ENCODE data around the gene PGM2L1. TPM values are rescaled to one million over a fixed set of nuclear protein-coding genes. Genes with fewer than 3 reads are reported as not detected.
"Not testable (repeated sequence)": the region's sequence is repeated elsewhere in the genome, so short reads cannot be mapped to it uniquely, and the experiment has no call there.

The PGM2L1 gene
- total RNA-seq, 3 donors from 2014 or later, result 8.3 to 12.2 (median 12.0) TPM

GRCh38 chr11:74371269-74372052, 26.8 kb downstream of the PGM2L1 start:
- Histone ChIP-seq H3K9me3 (no peaks in the 10 kb centered on the region), H3K4me1 (ENCODE audit: low read depth) (no peaks in the 10 kb centered on the region), H3K36me3 (ENCODE audit: low read depth) (peaks cover 8% of the 10 kb centered on the region), H3K4me3 (no peak overlapping the region)
- TF ChIP-seq, protein P1, sequence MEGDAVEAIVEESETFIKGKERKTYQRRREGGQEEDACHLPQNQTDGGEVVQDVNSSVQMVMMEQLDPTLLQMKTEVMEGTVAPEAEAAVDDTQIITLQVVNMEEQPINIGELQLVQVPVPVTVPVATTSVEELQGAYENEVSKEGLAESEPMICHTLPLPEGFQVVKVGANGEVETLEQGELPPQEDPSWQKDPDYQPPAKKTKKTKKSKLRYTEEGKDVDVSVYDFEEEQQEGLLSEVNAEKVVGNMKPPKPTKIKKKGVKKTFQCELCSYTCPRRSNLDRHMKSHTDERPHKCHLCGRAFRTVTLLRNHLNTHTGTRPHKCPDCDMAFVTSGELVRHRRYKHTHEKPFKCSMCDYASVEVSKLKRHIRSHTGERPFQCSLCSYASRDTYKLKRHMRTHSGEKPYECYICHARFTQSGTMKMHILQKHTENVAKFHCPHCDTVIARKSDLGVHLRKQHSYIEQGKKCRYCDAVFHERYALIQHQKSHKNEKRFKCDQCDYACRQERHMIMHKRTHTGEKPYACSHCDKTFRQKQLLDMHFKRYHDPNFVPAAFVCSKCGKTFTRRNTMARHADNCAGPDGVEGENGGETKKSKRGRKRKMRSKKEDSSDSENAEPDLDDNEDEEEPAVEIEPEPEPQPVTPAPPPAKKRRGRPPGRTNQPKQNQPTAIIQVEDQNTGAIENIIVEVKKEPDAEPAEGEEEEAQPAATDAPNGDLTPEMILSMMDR (IDR thresholded peaks at IDR 0.05), result no peak
- intact Hi-C loops (cut with DNase I, micrococcal nuclease), result no loop called here
- DNase-seq (no peak), ATAC-seq (no peak)

GRCh38 chr11:74370123-74370522, 28.1 kb downstream of the PGM2L1 start:
- intact Hi-C loops (cut with DNase I, micrococcal nuclease), result no loop called here
- DNase-seq (no peak), ATAC-seq (no peak)
- no peak overlapping the region for H3K4me3 ChIP-seq
- TF ChIP-seq, protein P1 (IDR thresholded peaks at IDR 0.05), result no peak
- no peaks in the 10 kb centered on the region for H3K9me3 ChIP-seq
- peaks cover 8% of the 10 kb centered on the region for H3K36me3 ChIP-seq (ENCODE audit: low read depth)
- no peaks in the 10 kb centered on the region for H3K4me1 ChIP-seq (ENCODE audit: low read depth)

DNA sequence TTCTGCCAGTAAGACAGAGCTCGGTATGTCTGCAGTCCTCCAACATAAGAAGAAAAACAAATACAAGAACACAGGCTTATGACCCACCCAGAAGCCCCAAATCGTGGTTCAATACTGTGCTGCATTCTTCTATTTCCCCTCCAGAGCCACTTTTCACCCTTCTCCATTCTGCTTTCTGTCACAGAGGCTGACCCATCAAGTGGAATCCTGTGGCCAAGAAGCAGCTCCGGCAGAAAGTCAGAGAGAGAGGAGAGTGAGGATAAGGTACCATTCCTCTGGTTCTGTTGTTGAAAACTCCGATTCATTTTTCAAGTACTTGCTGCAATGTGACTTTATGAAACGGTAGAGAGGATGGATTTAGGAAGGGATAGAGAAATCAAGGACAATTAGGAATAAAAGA, 30.4 kb downstream of the PGM2L1 start:
- intact Hi-C loops (cut with DNase I, micrococcal nuclease), result no loop called here
- ATAC-seq (no peak), DNase-seq (no peak)
- Histone ChIP-seq H3K4me3 (no peak overlapping the region), H3K4me1 (ENCODE audit: low read depth) (no peaks in the 10 kb centered on the region), H3K9me3 (no peaks in the 10 kb centered on the region), H3K36me3 (ENCODE audit: low read depth) (peaks cover 8% of the 10 kb centered on the region)
- TF ChIP-seq, protein P1 (IDR thresholded peaks at IDR 0.05), result no peak

DNA sequence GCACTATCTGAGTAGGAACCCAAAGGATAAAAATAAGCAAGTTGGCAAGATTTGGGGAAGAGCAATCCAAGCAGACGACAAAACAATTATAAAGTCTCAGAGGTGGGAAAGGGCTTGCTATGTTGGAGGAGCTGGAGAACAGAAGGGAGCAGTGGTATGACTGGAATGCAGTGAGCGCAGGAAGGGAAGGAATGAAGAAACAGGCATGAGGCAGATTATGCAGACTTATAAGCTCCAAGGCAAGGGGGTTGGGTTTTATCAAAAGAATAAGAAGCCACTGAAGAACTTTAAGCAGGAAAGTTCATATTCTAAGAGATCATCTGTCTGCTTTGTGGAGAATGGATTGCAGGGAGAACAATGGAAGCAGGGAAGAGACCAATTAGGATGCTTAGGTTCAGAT, 31.7 kb downstream of the PGM2L1 start:
- ATAC-seq (no peak), DNase-seq (no peak)
- intact Hi-C loops (cut with DNase I, micrococcal nuclease), result no loop called here
- H3K4me1 ChIP-seq (ENCODE audit: low read depth), result no peaks in the 10 kb centered on the region
- peaks cover 8% of the 10 kb centered on the region for H3K36me3 ChIP-seq (ENCODE audit: low read depth)
- TF ChIP-seq, protein P1 (IDR thresholded peaks at IDR 0.05), result no peak
- no peak overlapping the region for H3K4me3 ChIP-seq
- no peaks in the 10 kb centered on the region for H3K9me3 ChIP-seq

- DNase-seq; intact Hi-C loops (cut with DNase I, micrococcal nuclease); H3K36me3 ChIP-seq (ENCODE audit: low read depth); H3K9me3 ChIP-seq; H3K4me1 ChIP-seq (ENCODE audit: low read depth); ATAC-seq; H3K4me3 ChIP-seq: not testable (repeated sequence)
Observed at GRCh38 chr11:74365805-74366204, 32.4 kb downstream of the PGM2L1 start.

DNA sequence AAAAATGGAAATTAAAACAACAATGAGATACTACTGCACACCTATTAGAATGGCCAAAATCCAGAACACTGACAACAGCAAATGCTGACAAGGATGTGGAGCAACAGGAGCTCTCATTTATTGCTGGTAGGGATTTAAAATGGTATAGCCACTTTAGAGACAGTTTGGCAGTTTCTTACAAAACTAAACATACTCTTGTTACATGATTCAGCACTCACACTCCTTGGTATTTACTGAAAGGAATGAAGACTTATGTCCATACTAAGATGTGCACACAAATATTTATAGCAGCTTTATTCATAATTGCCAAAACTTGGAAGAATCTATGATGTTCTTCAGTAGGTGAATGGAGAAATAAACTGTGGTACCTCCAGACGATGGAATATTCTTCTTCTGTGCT, 40.8 kb downstream of the PGM2L1 start:
- Histone ChIP-seq H3K4me1 (ENCODE audit: low read depth) (no peaks in the 10 kb centered on the region), H3K4me3 (no peak overlapping the region), H3K9me3 (no peaks in the 10 kb centered on the region), H3K36me3 (ENCODE audit: low read depth) (no peaks in the 10 kb centered on the region)
- ATAC-seq (no peak), DNase-seq (no peak)
- intact Hi-C loops (cut with DNase I, micrococcal nuclease), result no loop called here
- TF ChIP-seq, protein P1 (IDR thresholded peaks at IDR 0.05), result no peak

Data from mucosa of descending colon (tissue), 3 donors.